K562 (cell line): ENCODE measurements around the gene ATP13A4. TPM values are rescaled to one million over a fixed set of nuclear protein-coding genes. Genes with fewer than 3 reads are reported as not detected.

Experiments used
- ATAC-seq: fragments of 200-7000 bp; cut with Tn5 transposase; 3 replicates; pipeline ENCODE4 v1.9.1; 2020; ENCODE audit warnings: moderate library complexity
- BruUV-seq: library from RNA; stranded (reverse); fragments of 400-500 nt; replicated peaks from 2 replicates; lab custom pipeline; 2021; lab: Mats Ljungman, UMichigan
- CTCF ChIA-PET: fragments of 300-600 bp; formaldehyde crosslinking; extraction: SDS; loops from one replicate; lab custom pipeline; 2021; ENCODE audit warnings: low intra/inter-chr PET ratio; lab: Yijun Ruan, JAX
- POLR2A ChIA-PET: fragments of 300-600, 350-650 bp; sonication (Branson Sonifier 250); formaldehyde crosslinking; extraction: SDS; loops from one replicate; lab custom pipeline; 2021; ENCODE audit warnings: antibody characterized with exemption, inconsistent platforms; lab: Yijun Ruan, JAX
- DNase-seq, 4 experiments: peaks; one replicate each; pipeline versions ENCODE4 v3.0.0 to v3.0.0-alpha.2; 2011 to 2018; ENCODE audit warnings: low spot score in 3 of 4, mixed read lengths in 3 of 4; ENCODE audit errors: extremely low read depth in 1 of 4
- FAIRE-seq: peaks from 2 replicates; lab custom pipeline; 2011; peaks lifted over from hg19 to GRCh38; lab: Jason Lieb, UNC
- H2AFZ ChIP-seq: 2 replicates; pipeline ENCODE4 v1.6.0; 2011; ENCODE audit warnings: low read depth, low read length, control low read depth, inconsistent platforms
- H3K27ac ChIP-seq: fragments of 200-600 bp; 3 replicates; pipeline ENCODE4 v1.8.0; 2011; ENCODE audit warnings: low read depth, mild to moderate bottlenecking, control low read depth, inconsistent platforms, low read length, moderate library complexity, mixed read lengths; ENCODE audit errors: extremely low read depth
- H3K27me3 ChIP-seq, 2 experiments: fragments of 300-600 bp in 1 of 2; 2 replicates in 1 of 2; 3 replicates in 1 of 2; pipeline versions ENCODE4 v1.6.0 to v1.8.0; 2011; ENCODE audit warnings: inconsistent platforms in 2 of 2, low read length in 2 of 2, mild to moderate bottlenecking in 1 of 2, mixed read lengths in 1 of 2, moderate library complexity in 1 of 2; ENCODE audit not compliant: control insufficient read depth in 2 of 2, insufficient read depth in 2 of 2
- H3K36me3 ChIP-seq: fragments of 300-600 bp; 3 replicates; pipeline ENCODE4 v1.8.0; 2011; ENCODE audit warnings: mild to moderate bottlenecking, low read length, inconsistent platforms; ENCODE audit not compliant: control insufficient read depth, insufficient read depth
- H3K4me1 ChIP-seq, 2 experiments: fragments of 200-600 bp in 1 of 2; replicated peaks in 1 of 2; 2 replicates in 1 of 2; 3 replicates in 1 of 2; pipeline versions ENCODE4 v1.5.1 to v1.8.0; 2011; ENCODE audit warnings: inconsistent platforms in 2 of 2, low read length in 2 of 2, mild to moderate bottlenecking in 1 of 2, mixed read lengths in 1 of 2, moderate library complexity in 1 of 2; ENCODE audit not compliant: control insufficient read depth in 2 of 2, insufficient read depth in 2 of 2
- H3K4me2 ChIP-seq: 2 replicates; pipeline ENCODE4 v1.6.1; 2011; ENCODE audit warnings: low read length, control low read depth, inconsistent platforms, mixed read lengths; ENCODE audit not compliant: insufficient read depth
- H3K4me3 ChIP-seq: fragments of 200-600 bp; sonication (generic), shearing (Covaris generic); 2 replicates; pipeline ENCODE4 v1.5.1; 2016; ENCODE audit warnings: control low read depth, inconsistent platforms
- H3K79me2 ChIP-seq: fragments of 200-600 bp; 3 replicates; pipeline ENCODE4 v1.8.0; 2011; ENCODE audit warnings: low read length, inconsistent platforms; ENCODE audit not compliant: control insufficient read depth, insufficient read depth
- H3K9ac ChIP-seq, 2 experiments: 2 replicates each; pipeline versions ENCODE4 v1.6.0 to v1.6.1; 2011; ENCODE audit warnings: low read depth in 2 of 2, low read length in 2 of 2, control low read depth in 1 of 2, inconsistent platforms in 1 of 2, mild to moderate bottlenecking in 1 of 2, mixed read lengths in 1 of 2; ENCODE audit not compliant: insufficient read depth in 1 of 2
- H3K9me1 ChIP-seq: one replicate; pipeline ENCODE4 v1.6.0; 2011; ENCODE audit warnings: inconsistent platforms, mild to moderate bottlenecking, low read length, moderate library complexity; ENCODE audit not compliant: control insufficient read depth, insufficient read depth
- H3K9me3 ChIP-seq: replicated peaks from 2 replicates; pipeline ENCODE4 v1.5.1; 2011; ENCODE audit warnings: low read depth, low read length, inconsistent platforms; ENCODE audit not compliant: control insufficient read depth, insufficient read depth
- H4K20me1 ChIP-seq: replicated peaks from 2 replicates; pipeline ENCODE4 v1.6.1; 2011; ENCODE audit warnings: low read length, inconsistent platforms, mixed read lengths; ENCODE audit not compliant: control insufficient read depth, insufficient read depth
- BHLHE40 ChIP-seq: IDR thresholded peaks from 2 replicates; pipeline ENCODE4 v1.6.1; 2011; ENCODE audit warnings: low read length, improper control_type of control experiment
- DACH1 ChIP-seq: fragments of 450-650 bp; IDR thresholded peaks from 2 replicates; pipeline ENCODE4 v1.6.1; 2018; ENCODE audit not compliant: partially characterized antibody
- ILF3 ChIP-seq: fragments of 450-650 bp; IDR thresholded peaks from 2 replicates; pipeline ENCODE4 v1.6.1; 2018; ENCODE audit warnings: antibody characterized with exemption, mild to moderate bottlenecking, moderate library complexity, borderline replicate concordance
- MAFG ChIP-seq: fragments of 450-650 bp; conservative IDR thresholded peaks from 2 replicates; pipeline ENCODE4 v1.6.1; 2016; ENCODE audit warnings: missing genetic modification characterization, missing compliant biosample characterization
- NCOR1 ChIP-seq: fragments of 450-650 bp; IDR thresholded peaks from 2 replicates; pipeline ENCODE4 v1.6.1; 2016; ENCODE audit warnings: mild to moderate bottlenecking, moderate library complexity
- POLR2H ChIP-seq: IDR thresholded peaks from 2 replicates; pipeline ENCODE4 v1.6.1; 2016; ENCODE audit warnings: missing genetic modification characterization, low read depth, mild to moderate bottlenecking, control low read depth, missing compliant biosample characterization, moderate library complexity
- PRMT5 ChIP-seq: sonication (generic); formaldehyde crosslinking; IDR thresholded peaks from 2 replicates; pipeline ENCODE4 v1.5.0; 2020; ENCODE audit warnings: missing genetic modification reagents
- PRPF4 ChIP-seq: fragments of 200-400 bp; formaldehyde crosslinking; IDR thresholded peaks from one replicate; pipeline ENCODE4 v1.6.1; 2017; ENCODE audit warnings: low read length, low read depth, mild to moderate bottlenecking; ENCODE audit not compliant: insufficient read depth, poor library complexity, severe bottlenecking
- SIN3B ChIP-seq: fragments of 450-650 bp; IDR thresholded peaks from 2 replicates; pipeline ENCODE4 v1.6.1; 2017; ENCODE audit warnings: low read depth, mild to moderate bottlenecking, moderate library complexity
- TCF7L2 ChIP-seq: fragments of 150-350 bp; IDR thresholded peaks from 2 replicates; pipeline ENCODE4 v1.6.1; 2016; ENCODE audit warnings: low read depth, mild to moderate bottlenecking, low read length, moderate library complexity
- TOE1 ChIP-seq, 2 experiments: fragments of 450-650 bp in 1 of 2; sonication (generic) in 1 of 2; formaldehyde crosslinking in 1 of 2; IDR thresholded peaks; 2 replicates each; pipeline versions ENCODE4 v1.7.1 to v1.8.0; 2016 to 2022; ENCODE audit warnings: borderline replicate concordance in 2 of 2, mild to moderate bottlenecking in 2 of 2, antibody characterized with exemption in 1 of 2, inconsistent platforms in 1 of 2, low read depth in 1 of 2, missing genetic modification reagents in 1 of 2, moderate library complexity in 1 of 2
- TRIM28 ChIP-seq: fragments of 450-650 bp; IDR thresholded peaks from 2 replicates; pipeline ENCODE4 v1.6.1; 2017
- ZNF165 ChIP-seq: fragments of 250-450 bp; sonication (Bioruptor Pico); IDR thresholded peaks from 2 replicates; pipeline ENCODE4 v1.4.0; 2020; ENCODE audit warnings: borderline replicate concordance
- ZNF217 ChIP-seq: sonication (generic); formaldehyde crosslinking; IDR thresholded peaks from 2 replicates; pipeline ENCODE4 v1.8.0; 2022; ENCODE audit warnings: mild to moderate bottlenecking, missing genetic modification reagents
- WGBS: fragments of 100-300 bp; shearing (Covaris generic); methylation state at CpG from one replicate; pipeline ENCODE4 v1.1.6; 2016; ENCODE audit warnings: low coverage, mixed read lengths; ENCODE audit not compliant: insufficient coverage; ENCODE audit errors: missing lambda C conversion rate; 5-methylcytosine and 5-hydroxymethylcytosine counted together
- in situ Hi-C: fragments of 300-500 bp; cut with MboI; formaldehyde crosslinking; loops from 4 replicates; pipeline ENCODE4 v1.15.0; 2018; ENCODE audit warnings: inconsistent platforms, mixed read lengths
- intact Hi-C: fragments of 100-400 bp; cut with micrococcal nuclease; formaldehyde crosslinking; loops from 2 replicates; pipeline ENCODE4 v1.14.2; 2022
- polyA plus RNA-seq, 8 experiments: library from polyadenylated mRNA; depleted of rRNA in 4 of 8; stranded (reverse) in 5 of 8; unstranded in 3 of 8; fragments of >200 nt; fragmentation: Nextera tagmentation in 2 of 8; fragmentation: Illumina TruSeq in 1 of 8; extraction: Ambion mirVana in 2 of 8; extraction: Trizol in 1 of 8; gene quantifications; 2 replicates each; pipeline versions ENCODE4 v1.2.1 to v1.2.3, GENCODE V29; 2011 to 2014; ENCODE audit warnings: inconsistent platforms in 1 of 8, missing spikeins in 1 of 8
- total RNA-seq, 7 experiments: library from RNA; depleted of rRNA in 6 of 7; stranded (reverse); fragments of >200 nt in 6 of 7; fragmentation: Illumina TruSeq in 2 of 7; extraction: Trizol in 2 of 7; gene quantifications; 2 replicates each; pipeline versions ENCODE4 v1.2.1 to v1.2.3, GENCODE V29; 2011 to 2021; ENCODE audit warnings: low replicate concordance in 1 of 7

Gene ATP13A4
- total and polyA plus RNA-seq, 9 of the 15 experiments (the other 6 are each of a cell fraction or from before 2014, with no cell fraction given) = 0.03 to 0.14 (median 0.07) TPM; not detected in 6

GRCh38 chr3:193508108-193508507, 46.6 kb downstream of the ATP13A4 start:
- TF ChIP-seq TRIM28 (no peak), POLR2H (tag) (no peak), ZNF165 (CRISPR knock-in tag) (no peak)
- H4K20me1 ChIP-seq = no peaks in the 10 kb centered on the region
- no peak overlapping the region for H2AFZ ChIP-seq
- 0 out of 5 replicates have a peak, but pooled peaks cover 0 to 5% of the 10 kb centered on the region in 2 experiments for H3K27me3 ChIP-seq
- intact Hi-C loops (no loop called here), in situ Hi-C loops (no loop called here)
- 3% methylated on average over 2 of the region's 2 CpGs for WGBS
- no peak overlapping the region for H3K4me2 ChIP-seq
- H3K4me3 ChIP-seq = no peak overlapping the region
- FAIRE-seq = no peak
- no peaks in the 10 kb centered on the region for H3K4me1 ChIP-seq
- no peaks in the 10 kb centered on the region for H3K79me2 ChIP-seq
- DNase-seq = no peak
- no TSS peak for BruUV-seq
- no peak overlapping the region for H3K27ac ChIP-seq
- no peaks in the 10 kb centered on the region for H3K9me3 ChIP-seq
- ChIA-PET CTCF (no interaction called here), POLR2A (no interaction called here)
- no peak for ATAC-seq
- H3K9me1 ChIP-seq = no peaks in the 10 kb centered on the region
- H3K9ac ChIP-seq = no peak overlapping the region
- H3K36me3 ChIP-seq = no peaks in the 10 kb centered on the region

- TF ChIP-seq BHLHE40 (no peak), NCOR1 (no peak), ILF3 (no peak), TOE1 (IDR thresholded peaks at IDR 0.05; ENCODE audit: borderline replicate concordance) (no peak), TOE1 (CRISPR knock-in tag; IDR thresholded peaks at IDR 0.05; ENCODE audit: borderline replicate concordance, low read depth) (no peak), MAFG (tag) (no peak), TCF7L2 (no peak), SIN3B (no peak), PRMT5 (CRISPR knock-in tag) (no peak), ZNF217 (CRISPR knock-in tag) (no peak), DACH1 (no peak), PRPF4 (no peak)
- no peak for DNase-seq
- in situ Hi-C loops = no loop called here
- CTCF ChIA-PET = no interaction called here
- H3K9ac ChIP-seq = no peak overlapping the region
- no TSS peak for BruUV-seq
- no peaks in the 10 kb centered on the region for H3K36me3 ChIP-seq
- H3K79me2 ChIP-seq = no peaks in the 10 kb centered on the region
- no peaks in the 10 kb centered on the region for H3K4me1 ChIP-seq
- no peak overlapping the region for H3K4me2 ChIP-seq
- intact Hi-C loops = no loop called here
- POLR2A ChIA-PET = no interaction called here
- 0 out of 5 replicates have a peak, but pooled peaks cover 0 to 5% of the 10 kb centered on the region in 2 experiments for H3K27me3 ChIP-seq
- WGBS = 0% methylated on average over 3 of the region's 3 CpGs
- no peak for FAIRE-seq
- H3K4me3 ChIP-seq = no peak overlapping the region
- no peaks in the 10 kb centered on the region for H3K9me1 ChIP-seq
- no peak for ATAC-seq
- H3K9me3 ChIP-seq = no peaks in the 10 kb centered on the region
- no peak overlapping the region for H2AFZ ChIP-seq
- H3K27ac ChIP-seq = no peak overlapping the region
- no peaks in the 10 kb centered on the region for H4K20me1 ChIP-seq
These were observed 47.1 kb downstream of the ATP13A4 start for GRCh38 chr3:193507566-193507965.
